GM19238 (cell line): ENCODE measurements around the gene TAF11L6.
"Not testable (repeated sequence)": the region's sequence is repeated elsewhere in the genome, so short reads cannot be mapped to it uniquely, and the experiment has no call there.

ENCODE experiments used
- DNase-seq: peaks from one replicate; pipeline ENCODE4 v3.0.0; 2011; ENCODE audit warnings: low spot score; ENCODE audit not compliant: insufficient read length

TAF11L6 gene

GRCh38 chr5:17528369-17528768 lies at the start of gene TAF11L6:
TSS of gene TAF11L6 (plus strand) at chr5:17528669.
- DNase-seq: not testable (repeated sequence)

- DNase-seq: no peak
Measured at GRCh38 chr5:17481378-17481777, 47.1 kb upstream of the TAF11L6 start.

GRCh38 chr5:17482790-17483189 lies 45.7 kb upstream of the TAF11L6 start:
- no peak for DNase-seq

- not testable (repeated sequence) for DNase-seq
Measured at GRCh38 chr5:17486464-17487173, 41.9 kb upstream of the TAF11L6 start.

GRCh38 chr5:17487174-17487512 lies 41.3 kb upstream of the TAF11L6 start:
- no peak for DNase-seq

GRCh38 chr5:17491257-17491656 lies 37.2 kb upstream of the TAF11L6 start:
- DNase-seq: not testable (repeated sequence)

- DNase-seq: no peak
Measured at GRCh38 chr5:17492770-17493169, 35.7 kb upstream of the TAF11L6 start.

- DNase-seq: no peak
Measured at GRCh38 chr5:17497446-17497845, 31.0 kb upstream of the TAF11L6 start.

GRCh38 chr5:17497931-17498330 lies 30.5 kb upstream of the TAF11L6 start, which contains the start of gene TAF11L2:
TSS of gene TAF11L2 (plus strand) at chr5:17498231.
- DNase-seq: not testable (repeated sequence)

- DNase-seq: no peak
Measured at GRCh38 chr5:17511775-17512325, 16.6 kb upstream of the TAF11L6 start.

- not testable (repeated sequence) for DNase-seq
Measured at GRCh38 chr5:17517526-17517925, 10.9 kb upstream of the TAF11L6 start.

- not testable (repeated sequence) for DNase-seq
Measured at GRCh38 chr5:17518067-17518466, 10.4 kb upstream of the TAF11L6 start, which contains the start of gene TAF11L3. TSS of gene TAF11L3 (plus strand) at chr5:17518367.

GRCh38 chr5:17519508-17519907 lies 9.0 kb upstream of the TAF11L6 start:
- DNase-seq: not testable (repeated sequence)

GRCh38 chr5:17521501-17521900 lies 7.0 kb upstream of the TAF11L6 start, which contains the start of gene TAF11L4:
TSS of gene TAF11L4 (plus strand) at chr5:17521801.
- not testable (repeated sequence) for DNase-seq

GRCh38 chr5:17524935-17525334 lies 3.5 kb upstream of the TAF11L6 start, which contains the start of gene TAF11L5:
TSS of gene TAF11L5 (plus strand) at chr5:17525235.
- not testable (repeated sequence) for DNase-seq

- DNase-seq: not testable (repeated sequence)
Measured at GRCh38 chr5:17526504-17526903, 2.0 kb upstream of the TAF11L6 start.
